SK-N-SH (cell line): ENCODE data around the gene DHX36. TPM values are rescaled to one million over a fixed set of nuclear protein-coding genes. Genes with fewer than 3 reads are reported as not detected.

Source experiments
- CTCF ChIA-PET: fragments of 300-600, 350-600 bp; formaldehyde crosslinking; extraction: SDS; loops from one replicate; lab custom pipeline; 2021; lab: Yijun Ruan, JAX
- POLR2A ChIA-PET: fragments of 350-600 bp; sonication (Branson Sonifier 250); formaldehyde crosslinking; extraction: SDS; loops from one replicate; lab custom pipeline; 2020; ENCODE audit warnings: antibody characterized with exemption, inconsistent platforms; lab: Yijun Ruan, JAX
- DNase-seq: peaks from one replicate; pipeline ENCODE4 v3.0.0; 2012
- H2AFZ ChIP-seq: fragments of 200-600 bp; sonication (generic); 2 replicates; pipeline ENCODE4 v1.8.1; 2016; ENCODE audit warnings: antibody characterized with exemption, mild to moderate bottlenecking, low read depth
- H3F3A ChIP-seq: fragments of 200-600 bp; sonication (generic); replicated peaks from 2 replicates; pipeline ENCODE3; 2016; ENCODE audit warnings: antibody characterized with exemption, mild to moderate bottlenecking; ENCODE audit not compliant: insufficient read depth
- H3K27ac ChIP-seq, 2 experiments: fragments of 200-500 bp in 1 of 2; fragments of 200-600 bp in 1 of 2; sonication (Bioruptor generic) in 1 of 2; sonication (generic), shearing (Covaris generic) in 1 of 2; 2 replicates each; pipeline versions ENCODE4 v1.5.1 to v1.6.1; 2014 to 2016; ENCODE audit warnings: low read depth in 2 of 2, inconsistent platforms in 1 of 2, low read length in 1 of 2, mild to moderate bottlenecking in 1 of 2, mixed read lengths in 1 of 2
- H3K27me3 ChIP-seq: fragments of 200-600 bp; sonication (generic), shearing (Covaris generic); 2 replicates; pipeline ENCODE4 v1.6.1; 2016; ENCODE audit warnings: mixed run types; ENCODE audit not compliant: insufficient read depth
- H3K36me3 ChIP-seq, 2 experiments: fragments of 200-500 bp in 1 of 2; fragments of 200-600 bp in 1 of 2; sonication (Bioruptor generic) in 1 of 2; sonication (generic) in 1 of 2; replicated peaks in 1 of 2; 2 replicates each; pipeline versions ENCODE3 to v1.5.1; 2014 to 2016; ENCODE audit warnings: low read length in 1 of 2, mild to moderate bottlenecking in 1 of 2; ENCODE audit not compliant: insufficient read depth in 2 of 2, control insufficient read depth in 1 of 2
- H3K4me1 ChIP-seq, 2 experiments: fragments of 200-500 bp in 1 of 2; fragments of 200-600 bp in 1 of 2; sonication (Bioruptor generic) in 1 of 2; sonication (generic), shearing (Covaris generic) in 1 of 2; 2 replicates each; pipeline versions ENCODE4 v1.5.1 to v1.6.1; 2014 to 2016; ENCODE audit warnings: low read depth in 1 of 2, low read length in 1 of 2, mixed run types in 1 of 2; ENCODE audit not compliant: insufficient read depth in 2 of 2, control insufficient read depth in 1 of 2
- H3K4me2 ChIP-seq: fragments of 200-600 bp; sonication (generic), shearing (Covaris generic); 2 replicates; pipeline ENCODE4 v1.6.1; 2017; ENCODE audit warnings: mixed run types
- H3K4me3 ChIP-seq, 2 experiments: fragments of 200-500 bp in 1 of 2; fragments of 200-600 bp in 1 of 2; sonication (Bioruptor generic) in 1 of 2; sonication (generic), shearing (Covaris generic) in 1 of 2; 2 replicates each; pipeline versions ENCODE4 v1.5.1 to v1.8.1; 2014 to 2016; ENCODE audit warnings: low read depth in 2 of 2, inconsistent platforms in 1 of 2, low read length in 1 of 2, mild to moderate bottlenecking in 1 of 2, mixed read lengths in 1 of 2, moderate library complexity in 1 of 2
- H3K79me2 ChIP-seq: fragments of 200-600 bp; sonication (generic); 2 replicates; pipeline ENCODE4 v1.8.1; 2017; ENCODE audit warnings: mild to moderate bottlenecking; ENCODE audit not compliant: insufficient read depth
- H3K9ac ChIP-seq: fragments of 200-600 bp; sonication (generic); 2 replicates; pipeline ENCODE4 v1.6.1; 2017; ENCODE audit warnings: mixed run types
- H3K9me2 ChIP-seq: fragments of 200-600 bp; sonication (generic); 2 replicates; pipeline ENCODE4 v1.6.1; 2017; ENCODE audit warnings: mixed run types
- H3K9me3 ChIP-seq: fragments of 200-600 bp; sonication (generic); 2 replicates; pipeline ENCODE4 v1.6.1; 2017; ENCODE audit warnings: mixed run types, mild to moderate bottlenecking, moderate library complexity
- H4K20me1 ChIP-seq: fragments of 200-600 bp; sonication (generic); 2 replicates; pipeline ENCODE4 v1.6.1; 2017; ENCODE audit warnings: mild to moderate bottlenecking, mixed run types; ENCODE audit not compliant: insufficient read depth
- CHD2 ChIP-seq: fragments of 150-350 bp; IDR thresholded peaks from 2 replicates; pipeline ENCODE4 v1.6.1; 2018; ENCODE audit warnings: low read length; ENCODE audit not compliant: partially characterized antibody
- CTCF ChIP-seq: fragments of 200-600 bp; sonication (generic); IDR thresholded peaks from 2 replicates; pipeline ENCODE4 v1.6.1; 2017; ENCODE audit warnings: antibody characterized with exemption, mild to moderate bottlenecking, moderate library complexity
- ELF1 ChIP-seq: IDR thresholded peaks from 2 replicates; pipeline ENCODE4 v1.4.0; 2012
- EP300 ChIP-seq, 2 experiments: IDR thresholded peaks; 2 replicates each; pipeline versions ENCODE4 v1.4.0 to v1.6.1; 2012; ENCODE audit warnings: borderline replicate concordance in 1 of 2, low read depth in 1 of 2, low read length in 1 of 2
- FOSL2 ChIP-seq: IDR thresholded peaks from 2 replicates; pipeline ENCODE4 v1.4.0; 2012; ENCODE audit warnings: low read depth, mild to moderate bottlenecking, moderate library complexity, borderline replicate concordance
- FOXJ3 ChIP-seq: sonication (generic); formaldehyde crosslinking; IDR thresholded peaks from 2 replicates; pipeline ENCODE4 v1.5.1; 2020; ENCODE audit warnings: mild to moderate bottlenecking, missing genetic modification reagents
- FOXM1 ChIP-seq: IDR thresholded peaks from 2 replicates; pipeline ENCODE4 v1.4.0; 2012; ENCODE audit warnings: low read depth, mild to moderate bottlenecking
- JUND ChIP-seq: IDR thresholded peaks from 2 replicates; pipeline ENCODE4 v1.4.0; 2012
- MEF2A ChIP-seq: IDR thresholded peaks from 2 replicates; pipeline ENCODE4 v1.4.0; 2012; ENCODE audit warnings: low read depth, borderline replicate concordance
- POLR2AphosphoS5 ChIP-seq: IDR thresholded peaks from 2 replicates; pipeline ENCODE4 v1.6.1; 2012; ENCODE audit warnings: low read depth, low read length
- REST ChIP-seq: IDR thresholded peaks from 2 replicates; pipeline ENCODE4 v1.6.1; 2012; ENCODE audit warnings: mild to moderate bottlenecking, low read depth, low read length, moderate library complexity
- RFX5 ChIP-seq: IDR thresholded peaks from 2 replicates; pipeline ENCODE4 v1.6.1; 2012; ENCODE audit warnings: mild to moderate bottlenecking, improper control_type of control experiment, low read length
- SIN3A ChIP-seq: IDR thresholded peaks from 2 replicates; pipeline ENCODE4 v1.6.1; 2012; ENCODE audit warnings: low read depth, mild to moderate bottlenecking, low read length, moderate library complexity, borderline replicate concordance
- TCF12 ChIP-seq: IDR thresholded peaks from 2 replicates; pipeline ENCODE4 v1.4.0; 2012
- TEAD4 ChIP-seq: IDR thresholded peaks from 2 replicates; pipeline ENCODE4 v1.4.0; 2012; ENCODE audit warnings: mild to moderate bottlenecking, borderline replicate concordance; ENCODE audit not compliant: insufficient read depth
- YY1 ChIP-seq: IDR thresholded peaks from 2 replicates; pipeline ENCODE4 v1.4.0; 2012; ENCODE audit warnings: low read depth, mild to moderate bottlenecking
- WGBS: methylation state at CpG from one replicate; pipeline ENCODE4 v1.1.6; 2017; ENCODE audit warnings: low lambda C conversion rate; 5-methylcytosine and 5-hydroxymethylcytosine counted together
- polyA plus RNA-seq, 3 experiments: library from polyadenylated mRNA; depleted of rRNA; stranded (reverse); fragments of >200 nt; gene quantifications; 2 replicates each; pipeline ENCODE4 v1.2.3, GENCODE V29; 2012
- TF ChIP-seq, protein P1 (sequence below): IDR thresholded peaks from 2 replicates; pipeline ENCODE4 v1.4.0; 2012; ENCODE audit warnings: low read depth, borderline replicate concordance
- TF ChIP-seq, protein P2 (sequence below): IDR thresholded peaks from 2 replicates; pipeline ENCODE4 v1.4.0; 2012; ENCODE audit warnings: low read depth

Gene DHX36
- polyA plus RNA-seq, 1 of the 3 experiments (the other 2 are of a cell fraction), result 22.8 TPM

DNA sequence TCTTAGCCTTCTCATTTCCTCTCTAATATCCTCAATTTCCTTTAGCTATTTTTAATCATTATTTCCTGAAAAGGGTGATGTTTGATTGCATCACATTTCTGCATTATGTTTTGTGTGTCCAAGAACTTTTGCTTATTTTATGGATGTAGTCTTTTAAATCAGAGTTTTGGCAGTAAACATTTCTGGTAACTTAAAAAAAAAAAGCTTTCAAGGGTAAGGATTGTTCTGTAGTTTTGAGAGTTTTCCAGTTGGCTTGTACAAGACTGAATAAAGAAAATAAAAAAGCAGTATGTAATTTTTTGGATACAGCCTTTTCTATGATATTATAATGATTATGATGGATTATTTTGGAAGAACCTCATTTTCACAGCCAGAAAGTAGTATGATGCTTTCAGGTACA is 99.4 kb downstream of the DHX36 start (continued):
- TF ChIP-seq REST, result no peak

DNA sequence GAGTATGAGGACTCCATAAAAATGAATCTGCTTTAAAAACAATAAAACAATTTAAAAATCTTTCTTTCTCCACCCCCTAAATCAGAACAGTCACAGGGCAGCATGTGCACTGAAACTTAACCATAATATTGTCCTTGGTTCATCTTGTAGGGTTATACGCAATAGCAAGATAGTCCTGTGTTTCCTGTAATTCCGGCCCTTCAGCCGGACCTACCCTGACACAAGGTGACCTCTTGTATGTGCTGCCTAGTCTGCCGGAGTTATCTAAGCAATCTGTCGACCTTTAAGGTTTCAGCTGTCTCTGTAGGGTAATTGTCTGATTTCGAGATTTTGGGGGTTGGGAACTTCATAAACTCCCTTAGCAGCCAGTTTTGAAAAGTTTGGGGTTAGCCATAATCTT is 99.9 kb downstream of the DHX36 start:
- TF ChIP-seq RFX5 (no peak), FOXJ3 (CRISPR knock-in tag) (no peak), TCF12 (no peak), FOSL2 (no peak), TEAD4 (no peak), CTCF (no peak), YY1 (no peak), MEF2A (no peak), EP300 (IDR thresholded peaks at IDR 0.05; ENCODE audit: borderline replicate concordance in 1 of 2, low read depth in 1 of 2, low read length in 1 of 2) (no peak), JUND (no peak), POLR2AphosphoS5 (no peak), ELF1 (no peak), CHD2 (no peak), SIN3A (no peak), FOXM1 (no peak)
- TF ChIP-seq, protein P1, sequence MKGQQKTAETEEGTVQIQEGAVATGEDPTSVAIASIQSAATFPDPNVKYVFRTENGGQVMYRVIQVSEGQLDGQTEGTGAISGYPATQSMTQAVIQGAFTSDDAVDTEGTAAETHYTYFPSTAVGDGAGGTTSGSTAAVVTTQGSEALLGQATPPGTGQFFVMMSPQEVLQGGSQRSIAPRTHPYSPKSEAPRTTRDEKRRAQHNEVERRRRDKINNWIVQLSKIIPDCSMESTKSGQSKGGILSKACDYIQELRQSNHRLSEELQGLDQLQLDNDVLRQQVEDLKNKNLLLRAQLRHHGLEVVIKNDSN, result no peak
- TF ChIP-seq, protein P2, sequence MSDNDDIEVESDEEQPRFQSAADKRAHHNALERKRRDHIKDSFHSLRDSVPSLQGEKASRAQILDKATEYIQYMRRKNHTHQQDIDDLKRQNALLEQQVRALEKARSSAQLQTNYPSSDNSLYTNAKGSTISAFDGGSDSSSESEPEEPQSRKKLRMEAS, result no peak
- H4K20me1 ChIP-seq, result no peaks in the 10 kb centered on the region
- H3K4me3 ChIP-seq, result no peak overlapping the region
- 77% methylated on average over 6 of the region's 6 CpGs for WGBS
- CTCF ChIA-PET, result interaction anchor here (3.2 kb wide), 1 partner anchor 29 kb away, joined by 13 read pairs; no protein-coding TSS in a partner anchor
- no peaks in the 10 kb centered on the region for H3K9me3 ChIP-seq
- H3K79me2 ChIP-seq, result no peaks in the 10 kb centered on the region
- no peaks in the 10 kb centered on the region for H3K27me3 ChIP-seq
- POLR2A ChIA-PET, result no interaction called here
- H3K36me3 ChIP-seq, result no peaks in the 10 kb centered on the region
- H3F3A ChIP-seq, result no peaks in the 10 kb centered on the region
- H3K4me2 ChIP-seq, result no peak overlapping the region
- H3K9ac ChIP-seq, result no peak overlapping the region
- DNase-seq, result no peak
- H3K9me2 ChIP-seq, result no peaks in the 10 kb centered on the region
- no peak overlapping the region for H3K27ac ChIP-seq
- H2AFZ ChIP-seq, result no peak overlapping the region
- H3K4me1 ChIP-seq, result no peaks in the 10 kb centered on the region
